Type B pancreatic cell (in vitro differentiated cells): ENCODE measurements around the gene BCL2L14. TPM values are rescaled to one million over a fixed set of nuclear protein-coding genes. Genes with fewer than 3 reads are reported as not detected.

ENCODE experiments used
- DNase-seq: peaks from one replicate; pipeline ENCODE4 v3.0.0; 2021; ENCODE audit warnings: mixed read lengths; ENCODE audit not compliant: unreplicated experiment; ENCODE audit errors: extremely low spot score
- H3K27ac Mint-ChIP-seq: 2 replicates; pipeline ENCODE4 v1.8.0; 2021; ENCODE audit warnings: mild to moderate bottlenecking, mixed read lengths
- H3K27me3 Mint-ChIP-seq: 2 replicates; pipeline ENCODE4 v1.8.0; 2021; ENCODE audit warnings: mixed read lengths
- H3K36me3 Mint-ChIP-seq: 2 replicates; pipeline ENCODE4 v1.8.0; 2021; ENCODE audit warnings: mixed read lengths
- H3K4me1 Mint-ChIP-seq: one replicate; pipeline ENCODE4 v1.8.0; 2021; ENCODE audit warnings: mixed read lengths; ENCODE audit not compliant: unreplicated experiment
- H3K4me3 Mint-ChIP-seq: 2 replicates; pipeline ENCODE4 v1.8.0; 2021; ENCODE audit warnings: mild to moderate bottlenecking, mixed read lengths
- H3K9me3 Mint-ChIP-seq: 2 replicates; pipeline ENCODE4 v1.8.0; 2021; ENCODE audit warnings: mixed read lengths
- total RNA-seq: library from RNA; stranded (reverse); gene quantifications from 2 replicates; pipeline ENCODE4 v1.2.1, GENCODE V29; 2021; ENCODE audit warnings: low replicate concordance
- TF ChIP-seq, protein P1 (sequence below): fragments of 200-600 bp; sonication (generic); conservative IDR thresholded peaks from 2 replicates; pipeline ENCODE4 v1.5.0; 2021; ENCODE audit warnings: antibody characterized with exemption, mild to moderate bottlenecking

The BCL2L14 gene
- total RNA-seq, 1 donor from 2014 or later = 3.3 TPM

DNA sequence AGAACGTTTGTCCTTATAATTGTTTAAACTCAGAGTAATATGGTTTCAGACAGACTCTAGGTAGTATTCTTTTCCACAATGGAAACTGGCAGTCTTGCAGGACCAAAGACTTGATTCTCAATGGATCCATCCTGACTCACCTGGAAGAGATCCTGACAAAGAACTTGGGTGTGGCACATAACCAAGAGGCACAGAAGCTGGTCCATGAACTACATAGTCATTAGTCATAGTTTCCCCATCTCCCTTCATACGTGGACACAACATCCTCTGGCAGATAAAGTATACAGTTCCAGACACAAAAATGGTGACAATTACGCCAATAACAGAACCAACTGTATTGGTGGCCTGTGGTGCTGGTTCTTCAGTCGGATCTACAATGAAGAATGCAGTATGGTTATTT is 55.8 kb downstream of the BCL2L14 start:
- Mint-ChIP-seq H3K27ac (no peak overlapping the region), H3K4me1 (no peaks in the 10 kb centered on the region), H3K9me3 (no peaks in the 10 kb centered on the region), H3K36me3 (peaks cover 80% of the 10 kb centered on the region), H3K27me3 (no peaks in the 10 kb centered on the region), H3K4me3 (no peak overlapping the region)
- TF ChIP-seq, protein P1, sequence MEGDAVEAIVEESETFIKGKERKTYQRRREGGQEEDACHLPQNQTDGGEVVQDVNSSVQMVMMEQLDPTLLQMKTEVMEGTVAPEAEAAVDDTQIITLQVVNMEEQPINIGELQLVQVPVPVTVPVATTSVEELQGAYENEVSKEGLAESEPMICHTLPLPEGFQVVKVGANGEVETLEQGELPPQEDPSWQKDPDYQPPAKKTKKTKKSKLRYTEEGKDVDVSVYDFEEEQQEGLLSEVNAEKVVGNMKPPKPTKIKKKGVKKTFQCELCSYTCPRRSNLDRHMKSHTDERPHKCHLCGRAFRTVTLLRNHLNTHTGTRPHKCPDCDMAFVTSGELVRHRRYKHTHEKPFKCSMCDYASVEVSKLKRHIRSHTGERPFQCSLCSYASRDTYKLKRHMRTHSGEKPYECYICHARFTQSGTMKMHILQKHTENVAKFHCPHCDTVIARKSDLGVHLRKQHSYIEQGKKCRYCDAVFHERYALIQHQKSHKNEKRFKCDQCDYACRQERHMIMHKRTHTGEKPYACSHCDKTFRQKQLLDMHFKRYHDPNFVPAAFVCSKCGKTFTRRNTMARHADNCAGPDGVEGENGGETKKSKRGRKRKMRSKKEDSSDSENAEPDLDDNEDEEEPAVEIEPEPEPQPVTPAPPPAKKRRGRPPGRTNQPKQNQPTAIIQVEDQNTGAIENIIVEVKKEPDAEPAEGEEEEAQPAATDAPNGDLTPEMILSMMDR = no peak
- DNase-seq = no peak

DNA sequence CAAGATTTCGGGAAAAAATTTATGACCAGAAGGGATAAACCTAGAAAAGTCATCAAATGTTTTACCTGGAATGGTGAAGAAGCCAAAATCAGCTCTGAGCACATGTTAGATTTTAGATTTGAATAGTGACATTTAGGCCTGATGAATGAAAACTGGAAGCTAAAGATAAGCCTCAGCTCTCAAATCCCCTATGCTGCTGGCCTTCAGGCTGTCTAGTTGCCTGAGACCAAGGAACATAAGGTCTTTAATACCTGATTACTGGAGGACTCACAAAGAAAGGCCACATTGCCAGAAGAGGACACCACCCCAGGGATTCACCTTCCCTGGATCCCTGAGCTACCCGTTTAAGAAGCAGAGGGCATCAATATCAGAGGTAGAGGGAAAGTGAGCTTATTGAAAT is 56.6 kb downstream of the BCL2L14 start:
- no peak overlapping the region for H3K4me3 Mint-ChIP-seq
- TF ChIP-seq, protein P1 = no peak
- no peaks in the 10 kb centered on the region for H3K9me3 Mint-ChIP-seq
- no peak overlapping the region for H3K27ac Mint-ChIP-seq
- DNase-seq = no peak
- H3K27me3 Mint-ChIP-seq = no peaks in the 10 kb centered on the region
- no peaks in the 10 kb centered on the region for H3K4me1 Mint-ChIP-seq
- H3K36me3 Mint-ChIP-seq = peaks cover 77% of the 10 kb centered on the region

DNA sequence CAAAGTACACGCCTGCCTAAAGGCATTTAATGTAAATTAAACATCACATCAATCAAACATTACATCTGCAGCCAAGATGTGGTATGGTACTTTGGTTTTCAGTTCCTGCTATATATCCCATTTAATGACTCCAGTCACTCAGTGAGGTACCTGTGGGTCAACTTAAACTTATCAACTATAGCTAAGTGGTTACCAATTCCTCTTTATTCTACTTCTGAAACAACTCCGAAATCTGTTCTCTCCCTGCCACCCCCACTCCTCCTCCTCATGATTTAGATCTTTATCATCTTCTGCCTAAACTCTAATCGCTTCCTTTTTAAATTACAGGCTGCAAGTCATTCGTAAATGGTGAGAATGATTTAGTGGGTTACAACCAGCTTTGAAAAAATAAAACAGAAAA is 57.9 kb downstream of the BCL2L14 start:
- TF ChIP-seq, protein P1 = no peak
- Mint-ChIP-seq H3K9me3 (no peaks in the 10 kb centered on the region), H3K27ac (no peak overlapping the region), H3K4me1 (no peaks in the 10 kb centered on the region), H3K27me3 (no peaks in the 10 kb centered on the region), H3K4me3 (no peak overlapping the region), H3K36me3 (peaks cover 77% of the 10 kb centered on the region)
- no peak for DNase-seq

DNA sequence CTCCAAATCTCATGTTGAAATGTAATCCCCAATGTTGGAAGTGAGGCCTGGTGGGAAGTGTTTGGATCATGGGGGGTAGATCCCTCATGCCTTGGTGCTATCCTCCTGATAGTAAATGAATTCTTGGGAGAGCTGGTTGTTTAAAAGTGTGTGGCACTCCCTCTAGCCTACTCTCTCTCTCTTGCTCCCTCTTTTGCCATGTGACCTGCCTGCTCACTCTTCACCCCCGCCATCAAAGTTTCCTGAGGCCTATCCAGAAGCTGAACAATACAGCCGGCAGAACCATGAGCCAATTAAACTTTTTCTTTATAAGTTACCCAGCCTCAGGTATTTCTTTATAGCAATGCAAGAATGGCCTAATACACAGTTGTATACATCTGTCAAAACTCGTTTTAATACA is 62.5 kb downstream of the BCL2L14 start:
- H3K36me3 Mint-ChIP-seq = peaks cover 55% of the 10 kb centered on the region
- TF ChIP-seq, protein P1 = no peak
- no peak for DNase-seq
- H3K4me1 Mint-ChIP-seq = no peaks in the 10 kb centered on the region
- no peaks in the 10 kb centered on the region for H3K27me3 Mint-ChIP-seq
- no peak overlapping the region for H3K27ac Mint-ChIP-seq
- no peak overlapping the region for H3K4me3 Mint-ChIP-seq
- H3K9me3 Mint-ChIP-seq = no peaks in the 10 kb centered on the region

DNA sequence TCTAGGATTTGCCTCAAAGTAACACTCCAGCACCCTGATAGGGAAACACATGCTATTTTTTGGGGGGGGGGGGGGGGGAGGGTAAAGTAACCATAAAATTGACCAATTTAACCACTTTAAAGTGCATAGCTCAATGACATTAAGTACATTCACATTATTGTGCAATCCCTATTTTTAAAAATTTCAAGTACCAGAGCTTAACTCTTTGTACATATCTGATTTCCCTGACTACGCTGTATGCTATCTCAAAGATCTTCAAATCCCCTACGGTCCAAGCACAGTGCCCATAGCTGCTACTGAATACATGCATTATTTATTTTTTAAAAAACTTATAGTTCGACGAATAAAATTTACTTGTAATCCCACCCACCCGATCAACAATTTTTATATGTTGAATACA is 63.0 kb downstream of the BCL2L14 start:
- Mint-ChIP-seq H3K9me3 (no peaks in the 10 kb centered on the region), H3K36me3 (peaks cover 55% of the 10 kb centered on the region), H3K27ac (no peak overlapping the region), H3K4me3 (no peak overlapping the region), H3K4me1 (no peaks in the 10 kb centered on the region), H3K27me3 (no peaks in the 10 kb centered on the region)
- TF ChIP-seq, protein P1 = no peak
- DNase-seq = no peak
